Choroid plexus epithelial cell (primary cell): ENCODE results near the gene CLDN18.

ENCODE experiments used
- DNase-seq: peaks from one replicate; pipeline ENCODE4 v3.0.0-alpha.2; 2010; ENCODE audit warnings: low read depth
- H3K4me3 ChIP-seq: 2 replicates; pipeline ENCODE4 v1.5.1; 2011; ENCODE audit warnings: low read depth, mild to moderate bottlenecking, control low read depth, low read length, moderate library complexity
- CTCF ChIP-seq: conservative IDR thresholded peaks from 2 replicates; pipeline ENCODE4 v1.5.1; 2011; ENCODE audit warnings: low read depth, mild to moderate bottlenecking, control low read depth, inconsistent platforms, low read length, moderate library complexity

Gene CLDN18

GRCh38 chr3:138034918-138035317 lies 25.0 kb downstream of the CLDN18 start:
- no peak for DNase-seq
- TF ChIP-seq CTCF = no peak

GRCh38 chr3:138036572-138036971 lies 26.6 kb downstream of the CLDN18 start:
- TF ChIP-seq CTCF = no peak
- H3K4me3 ChIP-seq = no peak overlapping the region
- DNase-seq = no peak

More at GRCh38 chr3:138034918-138035317, 25.0 kb downstream of the CLDN18 start:
- no peak overlapping the region for H3K4me3 ChIP-seq

- no peak for TF ChIP-seq CTCF
- no peak for DNase-seq
- H3K4me3 ChIP-seq = no peak overlapping the region
Measured at GRCh38 chr3:138038725-138039462, 28.9 kb downstream of the CLDN18 start.

- DNase-seq = peak; percentile 80
Measured at GRCh38 chr3:138042043-138042442, 32.1 kb downstream of the CLDN18 start.

GRCh38 chr3:138043266-138044029 lies 33.5 kb downstream of the CLDN18 start:
- peak; percentile 87 for DNase-seq
- H3K4me3 ChIP-seq = no peak overlapping the region

More at GRCh38 chr3:138042043-138042442, 32.1 kb downstream of the CLDN18 start:
- no peak overlapping the region for H3K4me3 ChIP-seq
- no peak for TF ChIP-seq CTCF

GRCh38 chr3:138046085-138046484 lies 36.1 kb downstream of the CLDN18 start:
- H3K4me3 ChIP-seq = no peak overlapping the region
- no peak for TF ChIP-seq CTCF

More at GRCh38 chr3:138043266-138044029, 33.5 kb downstream of the CLDN18 start:
- TF ChIP-seq CTCF = no peak

More at GRCh38 chr3:138046085-138046484, 36.1 kb downstream of the CLDN18 start:
- DNase-seq = no peak
